Keratinocyte (primary cell): ENCODE data around the gene PAMR1.

Experiments
- CTCF ChIP-seq, 3 experiments: IDR thresholded peaks in 1 of 3; conservative IDR thresholded peaks in 1 of 3; optimal IDR thresholded peaks in 1 of 3; 2 replicates in 2 of 3; 3 replicates in 1 of 3; pipeline versions ENCODE3 to v1.5.1; 2011; ENCODE audit warnings: low read length in 3 of 3, mild to moderate bottlenecking in 3 of 3, moderate library complexity in 2 of 3, control low read depth in 1 of 3, inconsistent platforms in 1 of 3; ENCODE audit not compliant: insufficient read depth in 2 of 3; ENCODE audit errors: extremely low read depth in 1 of 3
- EZH2 ChIP-seq: IDR thresholded peaks from one replicate; pipeline ENCODE4 v1.6.1; 2012; ENCODE audit warnings: inconsistent platforms, mild to moderate bottlenecking, low read length, moderate library complexity

- TF ChIP-seq CTCF (optimal IDR thresholded peaks at IDR 0.05 in 1 of 3, IDR thresholded peaks at IDR 0.05 in 1 of 3, conservative IDR thresholded peaks at IDR 0.05 in 1 of 3; ENCODE audit: extremely low read depth in 1 of 3, insufficient read depth in 2 of 3, low read length in 3 of 3) = peak in 2 of 3 experiments; percentile 9 to 15
- no peak for TF ChIP-seq EZH2
Measured at GRCh38 chr11:35486446-35486845, 39.0 kb downstream of the PAMR1 start.
